Heart right ventricle (tissue), 16 donors: ENCODE results near the gene ADGRL3. TPM values are rescaled to one million over a fixed set of nuclear protein-coding genes. Genes with fewer than 3 reads are reported as not detected.
"Not testable (repeated sequence)": the region's sequence is repeated elsewhere in the genome, so short reads cannot be mapped to it uniquely, and the experiment has no call there.

Experiments
- ATAC-seq, 8 donors: fragments of 200-7000 bp; cut with Tn5 transposase; one replicate each; pipeline ENCODE4 v1.9.1; 2020; ENCODE audit warnings: mild to moderate bottlenecking in 8 of 8, moderate library complexity in 8 of 8, moderate number of reproducible peaks in 1 of 8
- DNase-seq, 2 donors: peaks; one replicate each; pipeline ENCODE4 v3.0.0-alpha.2; 2020
- H3K27ac ChIP-seq, 10 donors: fragments of 200-600 bp; sonication (generic) in 2 of 10; one replicate each; pipeline versions ENCODE4 v1.5.0 to v1.8.0; 2020 to 2022; ENCODE audit warnings: mild to moderate bottlenecking in 3 of 10
- H3K27me3 ChIP-seq, 7 donors: fragments of 200-600 bp; one replicate each; pipeline ENCODE4 v1.8.0; 2021 to 2022; ENCODE audit warnings: mild to moderate bottlenecking in 2 of 7
- H3K36me3 ChIP-seq, 9 donors: fragments of 200-600 bp; sonication (generic) in 1 of 9; one replicate each; pipeline versions ENCODE4 v1.5.0 to v1.8.0; 2020 to 2022; ENCODE audit warnings: mild to moderate bottlenecking in 2 of 9
- H3K4me1 ChIP-seq, 9 donors: fragments of 200-600 bp; sonication (generic) in 1 of 9; one replicate each; pipeline versions ENCODE4 v1.5.0 to v1.8.0; 2020 to 2022; ENCODE audit warnings: mild to moderate bottlenecking in 4 of 9
- H3K4me3 ChIP-seq, 10 donors: fragments of 200-600 bp; sonication (generic) in 2 of 10; one replicate each; pipeline versions ENCODE4 v1.5.0 to v1.8.0; 2020 to 2022; ENCODE audit warnings: mild to moderate bottlenecking in 7 of 10, moderate library complexity in 2 of 10
- H3K9me3 ChIP-seq, 11 donors: fragments of 200-600 bp in 10 of 11; sonication (generic) in 2 of 11; one replicate each; pipeline versions ENCODE4 v1.5.0 to v1.8.0; 2013 to 2022; ENCODE audit warnings: mild to moderate bottlenecking in 2 of 11, control low read depth in 1 of 11, moderate library complexity in 1 of 11
- whole genome bisulfite sequencing, 2 donors: extraction: QIAGEN DNeasy Blood & Tissue Kit; methylation state at CpG; one replicate each; pipeline ENCODE4 v1.1.7; 2013; ENCODE audit warnings: inconsistent platforms in 1 of 2; 5-methylcytosine and 5-hydroxymethylcytosine counted together
- intact Hi-C, 10 donors: fragments of 100-400 bp; cut with DNase I; formaldehyde crosslinking; loops; one replicate each; pipeline versions ENCODE4 v1.11.1 to v1.14.2; 2022
- polyA plus RNA-seq, 2 donors: library from polyadenylated mRNA; stranded (reverse); fragments of 200-250 nt; gene quantifications; one replicate each; pipeline ENCODE4 v1.2.3, GENCODE V29; 2013
- total RNA-seq, 10 donors: library from RNA; stranded (reverse); fragmentation: NEBNext Ultra II Directional in 3 of 10; extraction: Animal tissue kit (Norgen Biotek cat#: 25700) in 3 of 10; gene quantifications; one replicate each; pipeline versions ENCODE4 v1.2.1 to v1.2.4, GENCODE V29; 2021 to 2023
- TF ChIP-seq, protein P1 (sequence below), 9 donors: fragments of 200-600 bp; sonication (generic) in 2 of 9; IDR thresholded peaks; one replicate each; pipeline versions ENCODE4 v1.5.0 to v1.8.0; 2021 to 2022; ENCODE audit warnings: antibody characterized with exemption in 9 of 9, mild to moderate bottlenecking in 5 of 9, moderate library complexity in 1 of 9
- donor health status: Arrhythmogenic right ventricular cardiomyopathy.
- donor health status: ischemic (EF 13 %, LVEDD 7.1; RV severe dilation, severe dysfunction).
- donor health status: healthy with polysubstance abuse.
- donor health status: DM: no; HTN: yes; CAD: no.
- donor health status: DM: no; HTN: no; CAD: no.
- donor health status: ischemic (EF 25% LVEDD 6.9; RV normal size, moderate dysfunction).
- donor health status: ischemic (EF 25% LVEDD 5.7; RV mildly dilated, moderate dysfunction).
- donor health status: healthy.
- donor health status: DM: yes; HTN: yes; CAD: no.
- donor health status: Ischemic cardiomyopathy.
- donor health status: ischemic (EF 35%, LVEDD 5.7; RV mildly dilated, moderate dysfunction).
- donor health status: nonischemic (EF 11% LVEDD 7.7; RV severe dilation, severe dysfunction).
- donor health status: DM: yes; HTN: yes; CAD: no.
- donor health status: PGD.
- donor health status: ischemic (EF 29% LVEDD 5.4; RV normal size, mild dysfunction).
- donor health status: nonischemic (EF 23%, LVEDD 6.1; RV moderate dilation, normal function).

Gene ADGRL3
- total and polyA plus RNA-seq, 12 donors, result 0.36 to 20.9 (median 4.6) TPM

DNA sequence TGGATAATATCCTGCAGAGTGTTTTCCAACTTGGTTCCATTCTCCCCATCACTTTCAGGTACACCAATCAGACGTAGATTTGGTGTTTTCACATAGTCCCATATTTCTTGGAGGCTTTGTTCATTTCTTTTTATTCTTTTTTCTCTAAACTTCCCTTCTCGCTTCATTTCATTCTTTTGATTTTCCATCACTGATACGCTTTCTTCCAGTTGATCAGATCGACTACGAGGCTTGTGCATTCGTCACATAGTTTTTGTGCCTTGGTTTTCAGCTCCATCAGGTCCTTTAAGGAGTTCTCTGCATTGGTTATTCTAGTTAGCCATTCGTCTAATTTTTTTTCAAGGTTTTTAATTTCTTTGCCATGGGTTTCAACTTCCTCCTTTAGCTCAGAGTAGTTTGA is 559.1 kb downstream of the ADGRL3 start:
- DNase-seq, H3K27ac ChIP-seq, H3K4me1 ChIP-seq, H3K36me3 ChIP-seq, intact Hi-C loops, ATAC-seq, H3K27me3 ChIP-seq, H3K4me3 ChIP-seq: not testable (repeated sequence)
- WGBS, 2 donors, result 90 to 95% methylated on average over 6 of the region's 7 CpGs
- H3K9me3 ChIP-seq, result peaks cover 0 to 22% (median 5%) of the 10 kb centered on the region in 11 donors

DNA sequence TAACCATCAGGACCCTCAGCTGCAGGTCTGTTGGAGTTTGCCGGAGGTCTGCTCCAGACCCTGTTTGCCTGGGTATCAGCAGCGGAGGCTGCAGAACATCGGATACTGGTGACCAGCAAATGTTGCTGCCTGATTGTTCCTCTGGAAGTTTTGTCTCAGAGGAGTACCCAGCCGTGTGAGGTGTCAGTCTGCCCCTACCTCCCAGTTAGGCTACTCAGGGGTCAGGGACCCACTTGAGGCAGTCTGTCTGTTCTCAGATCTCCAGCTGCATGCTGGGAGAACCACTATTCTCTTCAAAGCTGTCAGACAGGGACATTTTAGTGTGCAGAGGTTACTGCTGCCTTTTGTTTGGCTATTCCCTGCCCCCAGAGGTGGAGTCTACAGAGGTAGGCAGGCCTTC is 559.8 kb downstream of the ADGRL3 start:
- H3K36me3 ChIP-seq, H3K4me3 ChIP-seq, DNase-seq, H3K27me3 ChIP-seq, H3K4me1 ChIP-seq, H3K27ac ChIP-seq, intact Hi-C loops, ATAC-seq: not testable (repeated sequence)
- 89 to 96% methylated on average over 4 of the region's 4 CpGs for WGBS, 2 donors
- peaks cover 0 to 22% (median 5%) of the 10 kb centered on the region in 11 donors for H3K9me3 ChIP-seq

DNA sequence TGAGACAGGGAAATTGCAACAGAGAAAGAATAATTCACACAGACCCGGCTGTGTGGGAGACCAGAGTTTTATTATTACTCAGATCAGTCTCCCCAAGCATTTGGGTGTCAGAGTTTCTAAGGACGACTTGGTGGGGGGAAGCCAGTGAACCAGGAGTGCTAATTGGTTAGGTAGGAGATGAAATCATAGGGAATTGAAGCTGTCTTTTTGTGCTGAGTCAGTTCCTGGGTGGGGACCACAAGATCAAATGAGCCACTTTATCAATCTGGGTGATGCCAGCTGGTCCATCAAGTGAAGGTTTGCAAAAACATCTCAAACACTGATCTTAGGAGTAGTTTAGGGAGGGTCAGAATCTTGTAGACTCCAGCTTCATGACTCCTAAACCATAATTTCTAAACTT is 560.7 kb downstream of the ADGRL3 start:
- no peaks in the 10 kb centered on the region for H3K27me3 ChIP-seq
- intact Hi-C loops, result no loop called here
- TF ChIP-seq, protein P1, sequence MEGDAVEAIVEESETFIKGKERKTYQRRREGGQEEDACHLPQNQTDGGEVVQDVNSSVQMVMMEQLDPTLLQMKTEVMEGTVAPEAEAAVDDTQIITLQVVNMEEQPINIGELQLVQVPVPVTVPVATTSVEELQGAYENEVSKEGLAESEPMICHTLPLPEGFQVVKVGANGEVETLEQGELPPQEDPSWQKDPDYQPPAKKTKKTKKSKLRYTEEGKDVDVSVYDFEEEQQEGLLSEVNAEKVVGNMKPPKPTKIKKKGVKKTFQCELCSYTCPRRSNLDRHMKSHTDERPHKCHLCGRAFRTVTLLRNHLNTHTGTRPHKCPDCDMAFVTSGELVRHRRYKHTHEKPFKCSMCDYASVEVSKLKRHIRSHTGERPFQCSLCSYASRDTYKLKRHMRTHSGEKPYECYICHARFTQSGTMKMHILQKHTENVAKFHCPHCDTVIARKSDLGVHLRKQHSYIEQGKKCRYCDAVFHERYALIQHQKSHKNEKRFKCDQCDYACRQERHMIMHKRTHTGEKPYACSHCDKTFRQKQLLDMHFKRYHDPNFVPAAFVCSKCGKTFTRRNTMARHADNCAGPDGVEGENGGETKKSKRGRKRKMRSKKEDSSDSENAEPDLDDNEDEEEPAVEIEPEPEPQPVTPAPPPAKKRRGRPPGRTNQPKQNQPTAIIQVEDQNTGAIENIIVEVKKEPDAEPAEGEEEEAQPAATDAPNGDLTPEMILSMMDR (IDR thresholded peaks at IDR 0.05), result no peak
- H3K27ac ChIP-seq, result no peak overlapping the region
- ATAC-seq (no peak), DNase-seq (no peak)
- H3K4me3 ChIP-seq, result no peak overlapping the region
- peaks cover 0 to 22% (median 5%) of the 10 kb centered on the region in 11 donors for H3K9me3 ChIP-seq
- 88 to 92% methylated on average over 2 of the region's 2 CpGs for WGBS, 2 donors
- H3K4me1 ChIP-seq, result no peaks in the 10 kb centered on the region
- no peaks in the 10 kb centered on the region for H3K36me3 ChIP-seq

DNA sequence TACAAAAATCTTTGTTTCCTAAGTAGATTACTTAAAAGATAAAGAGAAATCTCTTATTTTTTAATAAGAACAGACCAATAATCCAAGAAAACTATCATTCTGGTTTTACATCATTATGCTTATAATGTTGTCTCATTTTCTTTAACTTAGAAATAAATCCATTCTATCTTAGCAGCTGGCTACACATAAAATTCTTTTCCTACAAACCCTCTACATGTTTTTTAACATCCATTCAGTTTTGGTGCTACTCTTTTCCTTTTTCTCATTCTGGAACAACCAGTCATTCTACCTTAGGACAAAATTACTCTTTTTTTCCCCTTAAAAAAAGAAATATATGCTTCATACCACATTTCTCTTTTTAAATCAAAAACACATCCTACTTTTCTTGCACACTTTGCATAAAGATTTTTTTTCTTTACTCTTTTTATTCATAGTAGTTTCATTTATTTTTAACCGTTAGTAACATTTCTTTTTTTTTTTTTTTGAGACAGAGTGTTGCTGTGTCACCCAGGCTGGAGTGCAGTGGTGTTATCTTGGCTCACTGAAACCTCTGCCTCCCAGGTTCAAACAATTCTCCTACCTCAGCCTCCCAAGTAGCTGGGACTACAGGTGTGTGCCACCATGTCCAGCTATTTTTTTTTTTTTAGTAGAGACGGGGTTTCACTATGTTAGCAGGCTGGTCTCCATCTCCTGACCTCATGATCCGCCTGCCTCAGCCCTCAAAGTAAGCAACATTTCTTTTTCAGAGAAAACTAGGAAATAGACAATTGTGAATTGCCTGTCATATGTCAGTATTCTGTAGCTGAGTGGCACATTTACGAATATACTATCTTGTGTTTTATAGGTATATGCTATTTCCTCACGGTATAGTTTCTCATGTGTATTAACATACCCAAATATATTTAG is 562.8 kb downstream of the ADGRL3 start:
- no peak for ATAC-seq
- no peaks in the 10 kb centered on the region for H3K4me1 ChIP-seq
- H3K27ac ChIP-seq, result no peak overlapping the region
- 85 to 91% methylated on average over 5 of the region's 5 CpGs for WGBS, 2 donors
- no peaks in the 10 kb centered on the region for H3K27me3 ChIP-seq
- intact Hi-C loops, result no loop called here
- no peak for DNase-seq
- peaks cover 0 to 22% (median 5%) of the 10 kb centered on the region in 11 donors for H3K9me3 ChIP-seq
- TF ChIP-seq, protein P1 (IDR thresholded peaks at IDR 0.05), result no peak
- no peaks in the 10 kb centered on the region for H3K36me3 ChIP-seq
- no peak overlapping the region for H3K4me3 ChIP-seq

DNA sequence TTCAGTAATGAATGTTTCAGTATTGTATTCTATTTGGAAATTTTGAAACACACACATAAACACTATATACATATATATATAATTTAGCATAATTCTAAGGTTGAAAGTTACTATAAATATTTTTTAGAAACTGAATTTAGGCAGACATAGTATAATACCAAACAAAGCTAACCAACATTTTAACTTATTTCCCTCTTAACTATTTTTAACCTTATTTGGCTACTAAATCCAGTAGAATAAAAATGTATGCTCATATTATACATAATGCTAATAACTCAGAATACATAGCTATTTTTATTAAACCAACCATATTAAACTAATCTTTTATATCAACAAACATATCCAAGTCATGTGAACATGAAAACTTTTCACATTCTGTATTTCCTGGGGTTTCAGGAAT is 563.6 kb downstream of the ADGRL3 start:
- TF ChIP-seq, protein P1 (IDR thresholded peaks at IDR 0.05), result no peak
- H3K27ac ChIP-seq, result no peak overlapping the region
- DNase-seq (no peak), ATAC-seq (no peak)
- H3K36me3 ChIP-seq, result no peaks in the 10 kb centered on the region
- no peak overlapping the region for H3K4me3 ChIP-seq
- no peaks in the 10 kb centered on the region for H3K27me3 ChIP-seq
- no peaks in the 10 kb centered on the region for H3K4me1 ChIP-seq
- H3K9me3 ChIP-seq, result peaks cover 0 to 18% (median 5%) of the 10 kb centered on the region in 11 donors
- intact Hi-C loops, result no loop called here

DNA sequence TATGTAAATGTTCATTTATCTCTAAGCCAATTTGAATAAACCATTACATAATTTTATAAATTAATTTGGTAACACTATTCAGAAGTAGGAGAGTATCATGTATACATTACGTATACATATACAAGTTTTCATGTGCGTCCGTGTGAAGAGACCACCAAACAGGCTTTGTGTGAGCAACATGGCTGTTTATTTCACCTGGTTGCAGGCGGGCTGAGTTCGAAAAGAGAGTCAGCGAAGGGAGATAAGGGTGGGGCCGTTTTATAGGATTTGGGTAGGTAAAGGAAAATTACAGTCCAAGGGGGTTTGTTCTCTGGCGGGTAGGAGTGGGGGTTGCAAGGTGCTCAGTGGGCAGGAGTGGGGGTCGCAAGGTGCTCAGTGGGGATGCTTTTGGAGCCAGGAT is 564.0 kb downstream of the ADGRL3 start:
- intact Hi-C loops, H3K36me3 ChIP-seq, H3K4me1 ChIP-seq, H3K27ac ChIP-seq, ATAC-seq, H3K4me3 ChIP-seq, H3K27me3 ChIP-seq, DNase-seq: not testable (repeated sequence)
- 77 to 86% methylated on average over 7 to 9 of the region's 9 CpGs for WGBS, 2 donors
- H3K9me3 ChIP-seq, result peaks cover 0 to 18% (median 5%) of the 10 kb centered on the region in 11 donors

DNA sequence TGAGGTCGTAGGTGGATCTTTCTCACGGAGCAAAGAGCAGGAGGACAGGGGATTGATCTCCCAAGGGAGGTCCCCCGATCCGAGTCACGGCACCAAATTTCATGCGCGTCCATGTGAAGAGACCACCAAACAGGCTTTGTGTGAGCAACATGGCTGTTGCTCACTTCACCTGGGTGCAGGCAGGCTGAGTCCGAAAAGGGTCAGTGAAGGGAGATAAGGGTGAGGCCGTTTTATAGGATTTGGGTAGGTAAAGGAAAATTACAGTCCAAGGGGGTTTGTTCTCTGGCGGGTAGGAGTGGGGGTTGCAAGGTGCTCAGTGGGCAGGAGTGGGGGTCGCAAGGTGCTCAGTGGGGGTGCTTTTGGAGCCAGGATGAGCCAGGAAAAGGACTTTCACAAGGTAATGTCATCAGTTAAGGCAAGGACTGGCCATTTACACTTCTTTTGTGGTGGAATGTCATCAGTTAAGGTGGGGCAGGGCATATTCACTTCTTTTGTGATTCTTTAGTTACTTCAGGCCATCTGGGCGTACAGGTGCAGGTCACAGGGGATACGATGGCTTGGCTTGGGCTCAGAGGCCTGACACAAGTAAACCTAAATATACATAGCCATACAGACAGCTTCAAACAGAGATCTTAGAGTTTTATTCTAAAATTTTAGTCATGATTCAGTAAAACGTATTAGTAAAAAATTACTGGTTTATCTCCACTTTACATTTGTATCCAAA is 569.5 kb downstream of the ADGRL3 start:
- H3K4me1 ChIP-seq, ATAC-seq, DNase-seq, intact Hi-C loops, H3K36me3 ChIP-seq, H3K27me3 ChIP-seq, H3K27ac ChIP-seq, H3K4me3 ChIP-seq, H3K9me3 ChIP-seq: not testable (repeated sequence)
- WGBS, 2 donors, result 83 to 85% methylated on average over 10 to 11 of the region's 14 CpGs
